NT2/D1 (cell line): Measurements from ENCODE around the gene GRID2.

Experiments
- DNase-seq: peaks from one replicate; pipeline ENCODE4 v3.0.0-alpha.2; 2011; ENCODE audit warnings: low read depth, low spot score
- H3K27me3 ChIP-seq: 2 replicates; pipeline ENCODE4 v1.6.0; 2011; ENCODE audit warnings: mild to moderate bottlenecking; ENCODE audit not compliant: insufficient read length, insufficient read depth
- H3K36me3 ChIP-seq: 2 replicates; pipeline ENCODE4 v1.6.1; 2011; ENCODE audit warnings: mild to moderate bottlenecking, low read length, mixed read lengths; ENCODE audit not compliant: insufficient read depth, insufficient read length
- H3K4me1 ChIP-seq: 2 replicates; pipeline ENCODE4 v1.5.1; 2011; ENCODE audit not compliant: insufficient read depth, insufficient read length
- H3K4me3 ChIP-seq: 2 replicates; pipeline ENCODE4 v1.5.1; 2011; ENCODE audit warnings: low read depth; ENCODE audit not compliant: insufficient read length
- H3K9ac ChIP-seq: 2 replicates; pipeline ENCODE4 v1.6.0; 2011; ENCODE audit warnings: low read depth; ENCODE audit not compliant: insufficient read length
- H3K9me3 ChIP-seq: 2 replicates; pipeline ENCODE4 v1.5.1; 2011; ENCODE audit warnings: mild to moderate bottlenecking, low read length; ENCODE audit not compliant: insufficient read depth
- SUZ12 ChIP-seq: IDR thresholded peaks from 2 replicates; pipeline ENCODE4 v1.6.1; 2011; ENCODE audit not compliant: insufficient read length, insufficient read depth; ENCODE audit errors: extremely low read depth
- YY1 ChIP-seq: IDR thresholded peaks from 2 replicates; pipeline ENCODE4 v1.6.1; 2011; ENCODE audit not compliant: insufficient read length, insufficient read depth
- ZNF274 ChIP-seq: IDR thresholded peaks from 2 replicates; pipeline ENCODE4 v1.6.1; 2011; ENCODE audit warnings: mild to moderate bottlenecking, low read depth, low read length

Gene GRID2

GRCh38 chr4:92760433-92760832 is 456.7 kb downstream of the GRID2 start:
- no peak for TF ChIP-seq SUZ12
- no peak for TF ChIP-seq YY1
- TF ChIP-seq ZNF274, result no peak
- DNase-seq, result no peak
- H3K27me3 ChIP-seq, result no peaks in the 10 kb centered on the region
- H3K9me3 ChIP-seq, result no peaks in the 10 kb centered on the region
- H3K4me3 ChIP-seq, result no peak overlapping the region
- H3K36me3 ChIP-seq, result no peaks in the 10 kb centered on the region
- H3K4me1 ChIP-seq, result no peaks in the 10 kb centered on the region
- H3K9ac ChIP-seq, result no peak overlapping the region

DNA sequence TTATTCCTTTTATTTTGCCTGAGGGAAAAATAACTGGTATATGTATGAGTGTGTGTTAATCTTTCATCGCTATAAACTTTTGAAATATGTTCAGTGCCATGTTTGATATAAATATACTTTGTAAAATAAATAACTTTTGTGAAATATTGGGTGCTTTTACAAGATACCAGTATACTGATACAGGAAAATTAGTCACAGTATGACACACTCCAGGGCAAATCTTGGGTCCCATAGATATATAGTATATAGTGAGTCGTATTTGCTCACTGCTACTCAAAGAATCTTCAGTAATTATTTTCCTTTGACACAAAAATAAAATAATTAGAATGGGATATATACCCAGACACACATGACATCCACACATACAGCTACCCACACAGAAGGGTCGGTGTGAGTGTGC is 472.3 kb downstream of the GRID2 start:
- TF ChIP-seq YY1, result no peak
- no peak for TF ChIP-seq SUZ12
- TF ChIP-seq ZNF274, result no peak
- no peaks in the 10 kb centered on the region for H3K27me3 ChIP-seq
- no peak for DNase-seq
- H3K36me3 ChIP-seq, result no peaks in the 10 kb centered on the region
- H3K4me3 ChIP-seq, result no peak overlapping the region
- no peak overlapping the region for H3K9ac ChIP-seq
- no peaks in the 10 kb centered on the region for H3K9me3 ChIP-seq
- H3K4me1 ChIP-seq, result no peaks in the 10 kb centered on the region

DNA sequence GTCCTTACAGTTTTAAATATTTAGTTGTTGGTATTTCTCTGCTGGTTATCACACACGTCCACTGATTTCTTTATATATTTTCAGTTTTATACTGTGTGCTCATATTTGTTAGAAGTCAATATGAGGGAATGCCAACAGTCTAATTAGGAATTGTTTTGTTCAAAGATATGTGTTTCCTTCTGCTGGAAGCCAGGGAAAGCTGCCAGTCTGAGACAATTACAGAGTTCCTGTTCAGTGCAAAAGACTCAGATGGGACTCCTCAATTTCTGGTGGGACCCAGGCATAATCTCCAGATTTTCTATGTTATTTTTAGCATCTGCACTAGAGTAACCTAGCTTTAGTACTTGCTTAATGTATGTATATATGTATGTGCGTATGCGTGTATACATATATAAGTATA is 486.0 kb downstream of the GRID2 start:
- Histone ChIP-seq H3K4me3 (no peak overlapping the region), H3K36me3 (no peaks in the 10 kb centered on the region), H3K9me3 (no peaks in the 10 kb centered on the region), H3K27me3 (no peaks in the 10 kb centered on the region), H3K9ac (no peak overlapping the region), H3K4me1 (no peaks in the 10 kb centered on the region)
- DNase-seq, result no peak
- no peak for TF ChIP-seq ZNF274
- TF ChIP-seq YY1, result no peak
- TF ChIP-seq SUZ12, result no peak

GRCh38 chr4:92791871-92792440 is 488.2 kb downstream of the GRID2 start:
- no peak overlapping the region for H3K4me3 ChIP-seq
- H3K4me1 ChIP-seq, result no peaks in the 10 kb centered on the region
- H3K9ac ChIP-seq, result no peak overlapping the region
- no peak for TF ChIP-seq ZNF274
- no peak for TF ChIP-seq YY1
- no peak for TF ChIP-seq SUZ12
- H3K9me3 ChIP-seq, result no peaks in the 10 kb centered on the region
- no peak for DNase-seq
- no peaks in the 10 kb centered on the region for H3K27me3 ChIP-seq
- H3K36me3 ChIP-seq, result no peaks in the 10 kb centered on the region

- TF ChIP-seq ZNF274, result no peak
- DNase-seq, result no peak
- no peaks in the 10 kb centered on the region for H3K9me3 ChIP-seq
Observed at GRCh38 chr4:92809381-92809780, 505.6 kb downstream of the GRID2 start.

DNA sequence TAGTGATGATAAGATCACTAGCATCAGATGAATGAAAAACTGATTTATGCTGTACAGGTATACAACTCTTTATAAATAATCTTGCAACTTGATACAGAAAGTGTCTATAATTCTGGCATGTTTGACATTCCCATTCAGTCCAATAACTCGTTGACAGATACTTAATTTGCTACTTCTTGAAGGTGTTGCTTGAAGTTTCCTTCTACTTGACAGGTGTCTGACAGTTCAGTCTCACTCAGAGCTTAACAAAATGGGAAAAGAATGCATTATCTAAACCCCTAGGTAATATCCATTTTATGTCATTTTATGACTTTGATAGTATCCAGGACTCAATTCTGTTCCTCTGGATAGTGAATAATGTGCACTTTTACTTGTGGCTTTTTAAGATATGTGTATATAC is 508.9 kb downstream of the GRID2 start:
- Histone ChIP-seq H3K4me3 (no peak overlapping the region), H3K9ac (no peak overlapping the region), H3K27me3 (no peaks in the 10 kb centered on the region), H3K9me3 (no peaks in the 10 kb centered on the region), H3K4me1 (no peaks in the 10 kb centered on the region), H3K36me3 (no peaks in the 10 kb centered on the region)
- DNase-seq, result no peak
- TF ChIP-seq ZNF274, result no peak
- TF ChIP-seq YY1, result no peak
- TF ChIP-seq SUZ12, result no peak

More at GRCh38 chr4:92809381-92809780, 505.6 kb downstream of the GRID2 start:
- Histone ChIP-seq H3K4me3 (no peak overlapping the region), H3K27me3 (no peaks in the 10 kb centered on the region), H3K9ac (no peak overlapping the region), H3K4me1 (no peaks in the 10 kb centered on the region), H3K36me3 (no peaks in the 10 kb centered on the region)

DNA sequence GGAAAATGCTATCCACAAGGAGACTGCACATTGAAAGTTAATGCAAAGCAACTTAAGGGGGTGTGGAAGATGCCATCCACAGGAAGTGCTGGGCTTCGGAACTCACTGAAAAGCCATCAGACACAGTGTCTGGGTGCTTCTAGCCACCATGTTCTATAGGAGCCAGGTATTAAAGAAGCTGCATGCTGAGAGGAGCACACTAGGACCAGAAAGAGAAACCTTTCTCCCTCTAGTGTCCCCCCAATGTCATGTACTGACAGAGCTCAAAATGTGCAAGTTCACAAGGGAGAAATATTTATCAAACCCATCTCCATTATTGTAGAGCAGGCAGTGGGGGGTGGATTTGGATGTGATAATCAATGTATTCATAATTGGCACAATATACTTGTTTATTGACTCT is 510.9 kb downstream of the GRID2 start:
- Histone ChIP-seq H3K27me3 (no peaks in the 10 kb centered on the region), H3K9ac (no peak overlapping the region), H3K4me1 (no peaks in the 10 kb centered on the region), H3K9me3 (no peaks in the 10 kb centered on the region), H3K4me3 (peak overlapping the region; percentile 4), H3K36me3 (no peaks in the 10 kb centered on the region)
- no peak for DNase-seq
- TF ChIP-seq YY1, result no peak

DNA sequence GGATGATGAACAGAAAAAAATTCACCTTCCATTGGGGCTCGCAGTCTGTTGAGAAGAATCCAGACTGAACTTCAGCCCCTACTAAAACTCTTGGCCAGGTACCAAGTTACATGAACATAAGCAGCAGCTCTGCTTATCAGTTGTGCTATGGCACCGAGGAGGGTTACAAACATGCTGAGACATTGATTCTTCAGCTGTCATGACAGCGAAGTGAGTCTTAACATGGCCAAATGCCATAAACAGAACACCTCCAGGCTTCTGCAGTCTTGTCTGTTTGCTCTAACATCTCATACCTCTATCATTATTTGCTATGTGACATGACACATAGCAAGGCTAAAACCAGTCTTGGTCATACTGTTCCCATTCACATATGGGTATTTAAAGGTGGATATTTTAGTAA is 521.5 kb downstream of the GRID2 start:
- Histone ChIP-seq H3K9ac (no peak overlapping the region), H3K36me3 (no peaks in the 10 kb centered on the region), H3K9me3 (no peaks in the 10 kb centered on the region), H3K4me3 (no peak overlapping the region), H3K27me3 (no peaks in the 10 kb centered on the region), H3K4me1 (no peaks in the 10 kb centered on the region)
- no peak for DNase-seq
- TF ChIP-seq SUZ12, result no peak
- TF ChIP-seq ZNF274, result no peak
- TF ChIP-seq YY1, result no peak
